T47D (cell line): Measurements from ENCODE around the gene KDM5A.
A peak's percentile ranks its signal among the peaks of the same experiment; 100 is the strongest.
"Not testable (repeated sequence)": the region's sequence is repeated elsewhere in the genome, so short reads cannot be mapped to it uniquely, and the experiment has no call there.

Experiments
- DNase-seq, 2 experiments: peaks; one replicate each; pipeline versions ENCODE4 v3.0.0 to v3.0.0-alpha.2; 2011 to 2012; ENCODE audit warnings: low read depth in 1 of 2, low spot score in 1 of 2
- JUND ChIP-seq: IDR thresholded peaks from 2 replicates; pipeline ENCODE4 v1.6.1; 2012; ENCODE audit warnings: low read depth
- in situ Hi-C: cut with HindIII; loops from 2 replicates; pipeline ENCODE4 v1.10.0; 2016; ENCODE audit warnings: low sequenced_read_pairs, low pct_unique_long_range_greater_than_20kb

Gene KDM5A

GRCh38 chr12:389142-390096 lies at the start of gene KDM5A:
KDM5A (minus strand) TSS chr12:389320; CDS start chr12:389091, 229 bp downstream.
- TF ChIP-seq JUND = no peak
- in situ Hi-C loops = no loop called here
- peak; percentile 81 to 96 for DNase-seq

- in situ Hi-C loops, DNase-seq: not testable (repeated sequence)
Observed at GRCh38 chr12:435737-436136, 46.6 kb upstream of the KDM5A start.

GRCh38 chr12:422526-422925 lies 33.4 kb upstream of the KDM5A start:
- in situ Hi-C loops = no loop called here
- DNase-seq = no peak

GRCh38 chr12:418432-418831 lies 29.3 kb upstream of the KDM5A start:
- in situ Hi-C loops = no loop called here
- no peak for TF ChIP-seq JUND
- no peak for DNase-seq

More at GRCh38 chr12:422526-422925, 33.4 kb upstream of the KDM5A start:
- TF ChIP-seq JUND = no peak

- no peak for DNase-seq
- in situ Hi-C loops = no loop called here
Observed at GRCh38 chr12:414859-415258, 25.7 kb upstream of the KDM5A start.

GRCh38 chr12:402029-402389 lies 12.9 kb upstream of the KDM5A start:
- no peak for TF ChIP-seq JUND
- DNase-seq = peak in 1 of 2 experiments; percentile 50
- in situ Hi-C loops = no loop called here

More at GRCh38 chr12:414859-415258, 25.7 kb upstream of the KDM5A start:
- no peak for TF ChIP-seq JUND

GRCh38 chr12:401235-402028 lies 12.3 kb upstream of the KDM5A start, which contains the start of gene CCDC77:
CCDC77 (plus strand) TSS chr12:401644; CDS start chr12:409384, 7,740 bp downstream.
- TF ChIP-seq JUND = no peak
- DNase-seq = peak; percentile 55 to 95
- in situ Hi-C loops = no loop called here

GRCh38 chr12:400828-401227 lies 11.7 kb upstream of the KDM5A start:
- TF ChIP-seq JUND = no peak
- in situ Hi-C loops = no loop called here
- no peak for DNase-seq

GRCh38 chr12:388541-389141 lies 479 bp downstream of the KDM5A start:
- TF ChIP-seq JUND = no peak
- peak in 1 of 2 experiments; percentile 16 for DNase-seq
- in situ Hi-C loops = no loop called here

- in situ Hi-C loops = no loop called here
- no peak for DNase-seq
- TF ChIP-seq JUND = no peak
Observed at GRCh38 chr12:388012-388411, 1.1 kb downstream of the KDM5A start.

- no peak for TF ChIP-seq JUND
- DNase-seq = peak in 1 of 2 experiments; percentile 22
- in situ Hi-C loops = no loop called here
Observed at GRCh38 chr12:386651-387050, 2.5 kb downstream of the KDM5A start.

GRCh38 chr12:370739-371485 lies 18.2 kb downstream of the KDM5A start:
- in situ Hi-C loops, DNase-seq: not testable (repeated sequence)
